Chondrocyte (in vitro differentiated cells): ENCODE data around the gene LILRB2. TPM values are rescaled to one million over a fixed set of nuclear protein-coding genes. Genes with fewer than 3 reads are reported as not detected.

Experiments used
- DNase-seq: peaks from one replicate; pipeline ENCODE4 v3.0.0; 2021; ENCODE audit warnings: mixed read lengths, low spot score
- H3K27ac Mint-ChIP-seq: one replicate; pipeline ENCODE4 v1.8.0; 2021; ENCODE audit warnings: mild to moderate bottlenecking, moderate library complexity, mixed read lengths; ENCODE audit not compliant: unreplicated experiment
- H3K27me3 Mint-ChIP-seq: 2 replicates; pipeline ENCODE4 v1.8.0; 2021; ENCODE audit warnings: low read depth, mixed read lengths
- H3K36me3 Mint-ChIP-seq: 2 replicates; pipeline ENCODE4 v1.8.0; 2021; ENCODE audit warnings: low read depth, mixed read lengths
- H3K4me1 Mint-ChIP-seq: 2 replicates; pipeline ENCODE4 v1.8.0; 2021; ENCODE audit warnings: low read depth, mild to moderate bottlenecking, mixed read lengths
- H3K4me3 Mint-ChIP-seq: one replicate; pipeline ENCODE4 v1.8.0; 2021; ENCODE audit warnings: mild to moderate bottlenecking, moderate library complexity, mixed read lengths; ENCODE audit not compliant: unreplicated experiment
- H3K9me3 Mint-ChIP-seq: 2 replicates; pipeline ENCODE4 v1.8.0; 2021; ENCODE audit warnings: low read depth, mixed read lengths
- total RNA-seq: library from RNA; stranded (reverse); gene quantifications from 3 replicates; pipeline ENCODE4 v1.2.1, GENCODE V29; 2021
- TF ChIP-seq, protein P1 (sequence below): fragments of 200-600 bp; sonication (generic); IDR thresholded peaks from 2 replicates; pipeline ENCODE4 v1.5.0; 2021; ENCODE audit warnings: antibody characterized with exemption, mild to moderate bottlenecking, moderate library complexity

Gene LILRB2
- total RNA-seq, 1 donor from 2014 or later: not detected

DNA sequence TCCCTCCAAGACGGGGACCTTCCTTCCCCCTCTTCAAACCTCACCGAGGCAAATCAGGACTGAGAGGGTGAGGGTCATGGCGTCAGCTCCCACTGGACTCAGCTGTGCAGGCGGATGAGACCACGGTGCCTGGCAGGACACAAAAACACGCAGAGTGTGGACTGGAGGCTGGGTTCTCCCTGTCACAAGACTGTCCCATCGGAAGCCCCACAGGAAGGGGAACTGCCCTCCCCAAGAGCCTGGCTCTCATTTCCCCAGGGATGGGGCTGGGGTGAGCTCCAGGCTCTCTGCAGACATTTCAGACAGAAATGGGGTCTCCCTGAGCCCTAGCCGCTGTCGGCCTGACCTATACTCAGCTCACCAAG lies 23.8 kb downstream of the LILRB2 start, which contains the start of gene LILRB5:
Gene LILRB5, minus strand, starts transcription at position 158 of the 365 bp plus-strand sequence. Its CDS starts 80 bp downstream, at position 78.
- Mint-ChIP-seq H3K4me1 (no peaks in the 10 kb centered on the region), H3K36me3 (no peaks in the 10 kb centered on the region), H3K27me3 (peaks cover 25% of the 10 kb centered on the region), H3K27ac (no peak within 1 kb of the TSS), H3K4me3 (no peak within 1 kb of the TSS), H3K9me3 (no peaks in the 10 kb centered on the region)
- TF ChIP-seq, protein P1, sequence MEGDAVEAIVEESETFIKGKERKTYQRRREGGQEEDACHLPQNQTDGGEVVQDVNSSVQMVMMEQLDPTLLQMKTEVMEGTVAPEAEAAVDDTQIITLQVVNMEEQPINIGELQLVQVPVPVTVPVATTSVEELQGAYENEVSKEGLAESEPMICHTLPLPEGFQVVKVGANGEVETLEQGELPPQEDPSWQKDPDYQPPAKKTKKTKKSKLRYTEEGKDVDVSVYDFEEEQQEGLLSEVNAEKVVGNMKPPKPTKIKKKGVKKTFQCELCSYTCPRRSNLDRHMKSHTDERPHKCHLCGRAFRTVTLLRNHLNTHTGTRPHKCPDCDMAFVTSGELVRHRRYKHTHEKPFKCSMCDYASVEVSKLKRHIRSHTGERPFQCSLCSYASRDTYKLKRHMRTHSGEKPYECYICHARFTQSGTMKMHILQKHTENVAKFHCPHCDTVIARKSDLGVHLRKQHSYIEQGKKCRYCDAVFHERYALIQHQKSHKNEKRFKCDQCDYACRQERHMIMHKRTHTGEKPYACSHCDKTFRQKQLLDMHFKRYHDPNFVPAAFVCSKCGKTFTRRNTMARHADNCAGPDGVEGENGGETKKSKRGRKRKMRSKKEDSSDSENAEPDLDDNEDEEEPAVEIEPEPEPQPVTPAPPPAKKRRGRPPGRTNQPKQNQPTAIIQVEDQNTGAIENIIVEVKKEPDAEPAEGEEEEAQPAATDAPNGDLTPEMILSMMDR: no peak
- peak; percentile 54 for DNase-seq

DNA sequence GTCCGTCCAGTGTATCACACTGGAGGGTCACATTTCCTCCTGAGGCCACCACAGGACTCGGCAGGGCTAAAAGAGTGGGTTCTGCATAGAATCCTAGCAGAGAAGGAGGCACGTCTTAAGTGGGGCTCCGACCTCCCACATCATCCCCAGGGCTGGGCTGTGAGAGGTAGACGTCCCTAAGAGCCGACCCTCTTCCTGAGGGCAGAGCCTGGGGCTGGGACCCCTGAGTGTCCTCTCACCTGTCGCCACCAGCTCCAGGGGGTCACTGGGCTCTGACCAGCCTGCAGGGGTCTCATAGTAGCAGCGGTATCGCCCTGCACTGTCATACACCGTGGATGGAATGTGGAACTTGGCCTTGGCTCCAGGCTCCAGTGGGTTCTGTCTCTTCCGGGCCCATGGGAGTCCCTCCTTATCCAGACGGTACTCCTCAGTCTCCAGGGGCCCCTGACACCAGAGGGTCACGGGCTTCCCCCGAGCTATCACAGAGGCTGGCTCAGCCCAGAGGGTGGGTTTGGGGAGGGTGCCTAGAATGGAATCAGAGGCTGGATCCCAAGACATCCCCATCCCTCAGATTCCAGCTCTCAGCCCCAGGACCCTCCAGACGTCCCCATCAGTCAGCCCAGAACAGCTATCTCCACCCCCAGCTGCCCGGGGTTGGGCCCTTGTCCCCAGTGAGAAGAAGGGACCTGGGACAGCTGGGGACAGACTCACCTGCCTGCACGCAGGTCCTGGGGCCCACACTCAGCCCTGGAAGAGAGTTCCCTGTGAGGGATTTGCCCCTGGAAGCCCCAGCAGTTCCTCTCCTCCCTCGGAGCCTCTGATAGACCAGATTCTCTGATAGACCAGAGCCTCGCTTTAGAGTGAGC lies 24.4 kb downstream of the LILRB2 start:
- no peaks in the 10 kb centered on the region for H3K9me3 Mint-ChIP-seq
- TF ChIP-seq, protein P1: no peak
- H3K4me3 Mint-ChIP-seq: no peak overlapping the region
- no peaks in the 10 kb centered on the region for H3K4me1 Mint-ChIP-seq
- peak; percentile 80 for DNase-seq
- H3K27me3 Mint-ChIP-seq: peaks cover 23% of the 10 kb centered on the region
- H3K36me3 Mint-ChIP-seq: no peaks in the 10 kb centered on the region
- no peak overlapping the region for H3K27ac Mint-ChIP-seq

- Mint-ChIP-seq H3K4me1 (no peaks in the 10 kb centered on the region), H3K9me3 (no peaks in the 10 kb centered on the region), H3K4me3 (no peak overlapping the region), H3K27ac (no peak overlapping the region), H3K36me3 (no peaks in the 10 kb centered on the region), H3K27me3 (peaks cover 22% of the 10 kb centered on the region)
- TF ChIP-seq, protein P1: no peak
- peak; percentile 82 for DNase-seq
Observed at GRCh38 chr19:54255105-54255775, 25.7 kb downstream of the LILRB2 start.

DNA sequence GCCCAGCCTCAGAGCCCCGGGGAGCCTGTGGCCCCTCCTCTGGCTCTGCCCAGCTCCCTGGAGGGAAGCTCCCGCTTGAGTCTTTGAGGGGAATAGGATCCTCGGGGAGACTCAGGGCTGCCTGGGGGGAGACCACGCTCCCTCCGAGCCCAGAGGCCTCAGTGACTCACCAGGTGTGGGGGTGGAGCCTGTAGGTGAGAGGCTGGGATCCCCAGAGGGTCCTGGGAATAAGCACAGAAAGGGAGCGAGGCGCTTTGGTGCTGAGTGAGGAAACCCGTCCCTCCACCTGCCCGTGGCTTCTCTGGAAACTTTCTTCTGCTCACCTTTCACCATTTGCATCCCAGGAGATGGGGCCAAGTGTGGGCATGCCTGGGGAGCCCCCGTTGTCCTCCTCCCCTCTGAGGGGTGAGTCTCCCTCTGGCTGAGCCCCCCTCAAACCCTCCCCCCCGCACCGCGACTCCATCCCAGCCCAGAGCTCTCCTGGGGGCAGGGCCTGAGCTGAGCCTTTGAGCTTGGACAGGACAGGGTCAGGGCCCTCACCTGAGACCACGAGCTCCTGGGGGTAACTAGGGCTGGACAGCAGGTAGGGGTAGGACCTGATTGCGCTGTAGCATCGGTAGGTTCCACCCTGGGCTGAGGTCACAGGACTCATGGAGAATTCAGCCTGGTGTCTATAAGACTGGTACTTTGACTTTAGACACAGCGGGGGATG lies 26.6 kb downstream of the LILRB2 start:
- DNase-seq: peak; percentile 77
- H3K4me1 Mint-ChIP-seq: no peaks in the 10 kb centered on the region
- peaks cover 24% of the 10 kb centered on the region for H3K27me3 Mint-ChIP-seq
- H3K27ac Mint-ChIP-seq: no peak overlapping the region
- H3K36me3 Mint-ChIP-seq: no peaks in the 10 kb centered on the region
- TF ChIP-seq, protein P1: no peak
- no peaks in the 10 kb centered on the region for H3K9me3 Mint-ChIP-seq
- H3K4me3 Mint-ChIP-seq: no peak overlapping the region
